ENCODE results near the gene COL16A1.

DNA sequence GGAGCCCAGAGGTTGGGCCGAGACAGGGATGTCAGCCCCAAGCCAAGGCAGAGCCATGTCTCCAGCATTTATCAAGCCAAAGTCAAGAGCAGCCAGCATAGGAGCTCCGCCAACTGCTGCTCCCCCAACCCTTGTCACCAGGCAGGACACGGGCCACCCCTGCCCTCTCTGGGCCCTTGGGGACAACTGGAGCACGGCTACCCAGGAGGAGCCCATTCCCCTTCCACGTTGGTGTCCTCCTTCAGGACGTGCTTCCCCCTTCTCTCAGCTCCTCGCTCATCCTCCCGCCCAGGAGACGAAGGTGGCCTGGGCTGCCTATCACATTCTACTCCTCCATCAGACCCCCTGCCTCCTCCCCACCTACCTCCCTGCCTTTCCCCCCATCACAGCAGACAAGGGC lies 39.3 kb downstream of the COL16A1 start:
- TF ChIP-seq, protein P1, sequence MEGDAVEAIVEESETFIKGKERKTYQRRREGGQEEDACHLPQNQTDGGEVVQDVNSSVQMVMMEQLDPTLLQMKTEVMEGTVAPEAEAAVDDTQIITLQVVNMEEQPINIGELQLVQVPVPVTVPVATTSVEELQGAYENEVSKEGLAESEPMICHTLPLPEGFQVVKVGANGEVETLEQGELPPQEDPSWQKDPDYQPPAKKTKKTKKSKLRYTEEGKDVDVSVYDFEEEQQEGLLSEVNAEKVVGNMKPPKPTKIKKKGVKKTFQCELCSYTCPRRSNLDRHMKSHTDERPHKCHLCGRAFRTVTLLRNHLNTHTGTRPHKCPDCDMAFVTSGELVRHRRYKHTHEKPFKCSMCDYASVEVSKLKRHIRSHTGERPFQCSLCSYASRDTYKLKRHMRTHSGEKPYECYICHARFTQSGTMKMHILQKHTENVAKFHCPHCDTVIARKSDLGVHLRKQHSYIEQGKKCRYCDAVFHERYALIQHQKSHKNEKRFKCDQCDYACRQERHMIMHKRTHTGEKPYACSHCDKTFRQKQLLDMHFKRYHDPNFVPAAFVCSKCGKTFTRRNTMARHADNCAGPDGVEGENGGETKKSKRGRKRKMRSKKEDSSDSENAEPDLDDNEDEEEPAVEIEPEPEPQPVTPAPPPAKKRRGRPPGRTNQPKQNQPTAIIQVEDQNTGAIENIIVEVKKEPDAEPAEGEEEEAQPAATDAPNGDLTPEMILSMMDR (IDR thresholded peaks at IDR 0.05; ENCODE audit: low read depth, low read length, poor library complexity, severe bottlenecking), result no peak
- no peak for TF ChIP-seq EZH2phosphoT487 (IDR thresholded peaks at IDR 0.05; ENCODE audit: borderline replicate concordance, low read length)

All from DOHH2 (cell line).